KG1 (cell line): ENCODE data around the gene CDKN3.
"Not testable (repeated sequence)": the region's sequence is repeated elsewhere in the genome, so short reads cannot be mapped to it uniquely, and the experiment has no call there.

Experiments used
- DNase-seq: peaks from one replicate; lab custom pipeline; 2025; lab: John Stamatoyannopoulos, UW

Gene CDKN3

GRCh38 chr14:54456820-54457608 lies 60.2 kb downstream of the CDKN3 start:
- DNase-seq = not testable (repeated sequence)

DNA sequence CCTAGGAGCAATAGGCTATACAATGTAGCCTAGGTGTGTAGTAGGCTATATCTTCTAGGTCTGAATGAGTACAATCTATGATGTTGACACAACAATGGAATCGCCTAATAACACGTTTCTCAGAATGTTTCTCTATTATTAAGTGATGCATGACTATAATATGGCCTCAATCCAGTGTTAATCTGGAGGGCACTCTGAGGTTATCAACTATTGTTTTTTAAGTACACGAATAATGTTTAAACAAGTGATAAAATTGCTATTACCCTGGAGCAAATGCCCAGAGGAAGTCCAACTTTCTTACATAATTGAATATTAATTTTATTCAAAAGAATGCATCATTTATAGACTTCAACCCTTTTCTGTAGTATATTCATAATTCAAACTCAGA lies 60.8 kb downstream of the CDKN3 start:
- no peak for DNase-seq

- not testable (repeated sequence) for DNase-seq
These were observed 61.7 kb downstream of the CDKN3 start for GRCh38 chr14:54458536-54458935.

GRCh38 chr14:54459106-54459505 lies 62.3 kb downstream of the CDKN3 start:
- DNase-seq = no peak

- DNase-seq = no peak
These were observed 65.2 kb downstream of the CDKN3 start for GRCh38 chr14:54462048-54462447.

GRCh38 chr14:54465654-54466053 lies 68.8 kb downstream of the CDKN3 start:
- DNase-seq = no peak

DNA sequence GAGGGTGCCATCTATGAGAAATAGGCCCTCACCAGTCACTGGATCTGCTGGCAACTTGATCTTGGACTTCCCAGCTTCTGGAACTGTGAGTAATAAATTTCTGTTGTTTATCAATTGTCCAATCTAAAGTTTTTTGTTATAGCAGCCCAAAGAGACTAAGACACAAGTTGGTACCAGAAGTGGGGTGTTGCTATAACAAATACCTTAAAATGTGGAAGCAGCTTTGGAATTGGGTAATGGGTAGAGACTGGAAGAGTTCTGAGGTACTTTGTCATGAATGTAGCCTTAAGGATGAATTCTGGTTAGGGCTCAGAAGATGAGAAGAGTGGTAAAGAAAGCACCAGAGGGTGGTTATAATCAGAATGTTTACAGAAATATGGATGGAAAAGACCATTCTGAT lies 70.5 kb downstream of the CDKN3 start:
- no peak for DNase-seq
